Stomach (tissue), 9 donors: Measurements from ENCODE around the gene SBSN. TPM values are rescaled to one million over a fixed set of nuclear protein-coding genes. Genes with fewer than 3 reads are reported as not detected.
A peak's percentile ranks its signal among the peaks of the same experiment; 100 is the strongest.

Experiments used
- DNase-seq, 2 donors: peaks; one replicate each; pipeline versions ENCODE4 v3.0.0 to v3.0.0-alpha.2; 2013 to 2019
- H3K27ac ChIP-seq, 5 donors: fragments of 200-600 bp in 4 of 5; sonication (generic) in 4 of 5; one replicate each; pipeline ENCODE4 v1.5.1; 2013 to 2019; ENCODE audit warnings: mild to moderate bottlenecking in 1 of 5, moderate library complexity in 1 of 5
- H3K27me3 ChIP-seq, 3 donors: fragments of 200-600 bp; sonication (generic); one replicate each; pipeline ENCODE4 v1.5.1; 2017 to 2019; ENCODE audit warnings: mixed run types in 1 of 3
- H3K36me3 ChIP-seq, 4 donors: fragments of 200-600 bp; sonication (generic); 1 replicate in 3 of 4; 2 replicates in 1 of 4; pipeline ENCODE4 v1.5.1; 2016 to 2019
- H3K4me1 ChIP-seq, 4 donors: fragments of 200-600 bp; sonication (generic); one replicate each; pipeline ENCODE4 v1.5.1; 2016 to 2019
- H3K4me3 ChIP-seq, 4 donors: fragments of 200-600 bp; sonication (generic) in 3 of 4; one replicate each; pipeline ENCODE4 v1.5.1; 2016 to 2019; ENCODE audit warnings: mild to moderate bottlenecking in 1 of 4
- H3K9me3 ChIP-seq, 4 donors: fragments of 200-600 bp; sonication (generic); one replicate each; pipeline ENCODE4 v1.5.1; 2016 to 2019
- CTCF ChIP-seq, 7 experiments: fragments of 450-650 bp in 4 of 7; fragments of 200-600 bp in 3 of 7; sonication (generic) in 3 of 7; IDR thresholded peaks; one replicate each; pipeline ENCODE4 v1.5.1; 2016 to 2019; ENCODE audit warnings: antibody characterized with exemption in 7 of 7, control low read depth in 2 of 7, mild to moderate bottlenecking in 1 of 7
- EP300 ChIP-seq: sonication (generic); formaldehyde crosslinking; IDR thresholded peaks from one replicate; pipeline ENCODE4 v1.6.1; 2017; ENCODE audit warnings: antibody characterized with exemption
- POLR2A ChIP-seq, 4 donors: fragments of 450-650 bp; IDR thresholded peaks; one replicate each; pipeline ENCODE4 v1.6.1; 2016; ENCODE audit warnings: antibody characterized with exemption in 4 of 4, control low read depth in 2 of 4, mild to moderate bottlenecking in 1 of 4, moderate library complexity in 1 of 4
- POLR2AphosphoS5 ChIP-seq, 3 donors: sonication (generic); formaldehyde crosslinking; IDR thresholded peaks; one replicate each; pipeline ENCODE4 v1.6.1; 2016; ENCODE audit warnings: antibody characterized with exemption in 3 of 3
- WGBS, 5 donors: extraction: QIAGEN DNeasy Blood & Tissue Kit in 3 of 5; methylation state at CpG; one replicate each; pipeline versions ENCODE4 v1.1.5 to v1.1.7; 2013 to 2018; 5-methylcytosine and 5-hydroxymethylcytosine counted together
- intact Hi-C: fragments of 100-400 bp; cut with DNase I; formaldehyde crosslinking; loops from one replicate; pipeline ENCODE4 v1.15.1; 2023; ENCODE audit warnings: low total_unique reads
- polyA plus RNA-seq, 3 donors: library from polyadenylated mRNA; stranded (reverse); fragments of 200-250 nt; gene quantifications; one replicate each; pipeline ENCODE4 v1.2.3, GENCODE V29; 2013
- total RNA-seq, 5 donors: library from RNA; depleted of rRNA; stranded (reverse); fragments of >200 nt; gene quantifications; one replicate each; pipeline versions ENCODE4 v1.1.0 to v1.2.3, GENCODE V29; 2014 to 2016
- donor health status: healthy with polysubstance abuse.
- donor health status: Bipolar disorder and iron deficiency.
- donor health status: healthy.

Gene SBSN
- total and polyA plus RNA-seq, 8 donors, result 1.1 to 29.2 TPM; not detected in 6

- Histone ChIP-seq H3K4me3 (no peak overlapping the region), H3K27me3 (peaks cover 0 to 20% (median 0%) of the 10 kb centered on the region in 3 donors), H3K27ac (no peak overlapping the region), H3K9me3 (no peaks in the 10 kb centered on the region), H3K36me3 (peaks cover 0 to 11% (median 0%) of the 10 kb centered on the region in 4 donors), H3K4me1 (peaks cover 0 to 10% (median 8%) of the 10 kb centered on the region in 4 donors)
- 63 to 74% (median 68%) methylated on average over 14 of the region's 14 CpGs for WGBS, 5 donors
- no peak for TF ChIP-seq POLR2A (IDR thresholded peaks at IDR 0.05)
- TF ChIP-seq CTCF (IDR thresholded peaks at IDR 0.05), result no peak
- TF ChIP-seq POLR2AphosphoS5 (IDR thresholded peaks at IDR 0.05), result no peak
- TF ChIP-seq EP300, result no peak
- intact Hi-C loops, result no loop called here
- DNase-seq, result no peak
Observed at GRCh38 chr19:35497406-35497805, 30.7 kb downstream of the SBSN start.

- Histone ChIP-seq H3K4me3 (no peak overlapping the region), H3K27me3 (peaks cover 0 to 31% (median 0%) of the 10 kb centered on the region in 3 donors), H3K9me3 (no peaks in the 10 kb centered on the region), H3K36me3 (peaks cover 0 to 11% (median 0%) of the 10 kb centered on the region in 4 donors), H3K27ac (no peak overlapping the region), H3K4me1 (peaks cover 0 to 20% (median 8%) of the 10 kb centered on the region in 4 donors)
- WGBS, 5 donors, result 23 to 51% (median 26%) methylated on average over 13 to 30 of the region's 30 CpGs
- peak; percentile 70 to 84 for DNase-seq
- intact Hi-C loops, result no loop called here
- TF ChIP-seq POLR2A (IDR thresholded peaks at IDR 0.05) (no peak), POLR2AphosphoS5 (IDR thresholded peaks at IDR 0.05) (peak in 1 of 3 donors; percentile 55), EP300 (no peak), CTCF (IDR thresholded peaks at IDR 0.05) (peak in 5 of 7 experiments; percentile 90 to 100 (median 97))
Observed at GRCh38 chr19:35495107-35496064, 32.7 kb downstream of the SBSN start.

- WGBS, 5 donors, result 84 to 92% (median 87%) methylated on average over 8 to 9 of the region's 9 CpGs
- intact Hi-C loops, result no loop called here
- no peaks in the 10 kb centered on the region for H3K36me3 ChIP-seq
- H3K27ac ChIP-seq, result no peak overlapping the region
- H3K9me3 ChIP-seq, result no peaks in the 10 kb centered on the region
- TF ChIP-seq EP300, result no peak
- H3K27me3 ChIP-seq, result peaks cover 0 to 36% (median 0%) of the 10 kb centered on the region in 3 donors
- peaks cover 0 to 20% (median 8%) of the 10 kb centered on the region in 4 donors for H3K4me1 ChIP-seq
- H3K4me3 ChIP-seq, result no peak overlapping the region
- DNase-seq, result no peak
Observed at GRCh38 chr19:35493971-35494370, 34.1 kb downstream of the SBSN start.

GRCh38 chr19:35491836-35492360, 36.2 kb downstream of the SBSN start:
- WGBS, 5 donors, result 36 to 67% (median 54%) methylated on average over 8 to 9 of the region's 9 CpGs
- TF ChIP-seq POLR2AphosphoS5 (IDR thresholded peaks at IDR 0.05), result no peak
- TF ChIP-seq EP300, result no peak
- no peak for TF ChIP-seq POLR2A (IDR thresholded peaks at IDR 0.05)
- no peak for TF ChIP-seq CTCF (IDR thresholded peaks at IDR 0.05)
- Histone ChIP-seq H3K4me1 (peaks cover 0 to 20% (median 8%) of the 10 kb centered on the region in 4 donors), H3K9me3 (no peaks in the 10 kb centered on the region), H3K36me3 (no peaks in the 10 kb centered on the region), H3K27ac (no peak overlapping the region), H3K4me3 (no peak overlapping the region), H3K27me3 (peaks cover 0 to 36% (median 0%) of the 10 kb centered on the region in 3 donors)
- peak; percentile 56 to 71 for DNase-seq
- intact Hi-C loops, result no loop called here
